Ascending aorta (tissue), 2 donors: Measurements from ENCODE around the gene GASK1B. TPM values are rescaled to one million over a fixed set of nuclear protein-coding genes. Genes with fewer than 3 reads are reported as not detected.

Experiments used
- DNase-seq, 2 donors: peaks; one replicate each; pipeline ENCODE4 v3.0.0-alpha.2; 2019; ENCODE audit warnings: low spot score in 2 of 2
- H3K27ac ChIP-seq, 2 donors: fragments of 200-600 bp; sonication (generic); one replicate each; pipeline ENCODE4 v1.5.1; 2016 to 2017; ENCODE audit warnings: mild to moderate bottlenecking in 1 of 2
- H3K27me3 ChIP-seq: fragments of 200-600 bp; sonication (generic); one replicate; pipeline ENCODE4 v1.5.1; 2017
- H3K36me3 ChIP-seq, 2 donors: fragments of 200-600 bp; sonication (generic); one replicate each; pipeline ENCODE4 v1.5.1; 2016
- H3K4me1 ChIP-seq, 2 donors: fragments of 200-600 bp; sonication (generic); one replicate each; pipeline ENCODE4 v1.5.1; 2016 to 2017; ENCODE audit warnings: mild to moderate bottlenecking in 1 of 2
- H3K4me3 ChIP-seq, 2 donors: fragments of 200-600 bp; sonication (generic); one replicate each; pipeline ENCODE4 v1.5.1; 2016 to 2017; ENCODE audit warnings: mild to moderate bottlenecking in 1 of 2
- H3K9me3 ChIP-seq, 2 donors: fragments of 200-600 bp; sonication (generic); one replicate each; pipeline ENCODE4 v1.5.1; 2016
- CTCF ChIP-seq, 3 experiments: fragments of 200-600 bp in 2 of 3; fragments of 450-650 bp in 1 of 3; sonication (generic) in 2 of 3; IDR thresholded peaks; one replicate each; pipeline ENCODE4 v1.5.1; 2016 to 2019; ENCODE audit warnings: antibody characterized with exemption in 3 of 3, mild to moderate bottlenecking in 1 of 3, moderate library complexity in 1 of 3
- intact Hi-C: fragments of 100-400 bp; cut with DNase I; formaldehyde crosslinking; loops from one replicate; pipeline ENCODE4 v1.15.1; 2023
- total RNA-seq: library from RNA; depleted of rRNA; stranded (reverse); fragments of >200 nt; gene quantifications from one replicate; pipeline ENCODE4 v1.1.0, GENCODE V29; 2016

Gene GASK1B
- total RNA-seq, 1 donor from 2014 or later, result 69.7 TPM

DNA sequence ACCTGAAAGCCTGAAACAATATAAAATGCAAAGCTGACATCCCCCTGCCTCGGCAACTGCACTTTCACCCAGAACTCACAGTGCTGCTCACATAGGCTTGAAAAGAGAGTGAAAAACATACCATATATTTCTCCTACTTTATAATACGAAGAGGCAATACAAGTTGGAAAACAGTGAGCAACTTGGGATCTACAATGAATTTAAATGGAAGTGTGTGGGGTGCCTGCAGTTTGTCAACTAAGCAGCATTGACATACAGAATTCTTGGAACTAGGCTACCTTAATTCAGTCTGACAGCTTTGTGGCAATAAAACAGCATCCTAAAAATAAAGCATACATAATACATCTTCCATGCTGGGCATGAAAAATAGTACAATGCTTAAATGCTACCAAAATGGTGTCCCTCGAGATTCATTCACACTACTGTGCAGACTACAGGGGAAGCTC, 8.0 kb downstream of the GASK1B start:
- intact Hi-C loops, result loop anchor here (5.0 kb wide), 1 partner anchor 157 kb away; no protein-coding TSS in a partner anchor
- Histone ChIP-seq H3K4me3 (peak overlapping the region; percentile 68 to 88), H3K27ac (peak overlapping the region; percentile 43 to 97), H3K27me3 (no peaks in the 10 kb centered on the region), H3K9me3 (no peaks in the 10 kb centered on the region), H3K36me3 (no peaks in the 10 kb centered on the region), H3K4me1 (peaks cover 4 to 28% of the 10 kb centered on the region in 2 donors)
- DNase-seq, result no peak
- TF ChIP-seq CTCF (IDR thresholded peaks at IDR 0.05), result no peak

- peak overlapping the region; percentile 68 to 88 for H3K4me3 ChIP-seq
- intact Hi-C loops, result loop anchor here (5.0 kb wide), 1 partner anchor 157 kb away; no protein-coding TSS in a partner anchor
- H3K9me3 ChIP-seq, result no peaks in the 10 kb centered on the region
- no peak for DNase-seq
- peaks cover 4 to 34% of the 10 kb centered on the region in 2 donors for H3K4me1 ChIP-seq
- H3K27me3 ChIP-seq, result no peaks in the 10 kb centered on the region
- no peaks in the 10 kb centered on the region for H3K36me3 ChIP-seq
- TF ChIP-seq CTCF (IDR thresholded peaks at IDR 0.05), result no peak
- H3K27ac ChIP-seq, result peak overlapping the region; percentile 43 to 97
Observed at GRCh38 chr4:158163941-158164767, 8.7 kb downstream of the GASK1B start.

DNA sequence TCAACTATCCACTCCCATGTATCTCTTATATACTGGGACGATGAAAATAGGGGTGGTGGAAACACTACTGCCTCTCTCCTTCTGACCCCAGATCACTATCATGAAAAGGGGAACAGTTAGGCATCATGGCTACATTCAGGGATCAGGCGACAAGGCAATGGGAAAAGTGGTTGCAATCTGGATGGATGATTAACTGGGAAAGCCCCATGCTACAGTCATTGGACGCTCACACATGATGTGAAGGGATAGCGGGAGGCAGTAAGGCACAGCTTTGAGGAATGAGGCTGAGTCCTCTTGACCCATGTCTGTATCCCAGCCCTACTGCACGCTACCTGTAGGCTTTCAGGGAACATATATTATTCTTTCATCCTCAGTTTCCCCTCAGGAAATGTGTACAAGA, 10.2 kb downstream of the GASK1B start:
- no peaks in the 10 kb centered on the region for H3K27me3 ChIP-seq
- intact Hi-C loops, result loop anchor here (5.0 kb wide), 1 partner anchor 155 kb away; no protein-coding TSS in a partner anchor
- peaks cover 4 to 37% of the 10 kb centered on the region in 2 donors for H3K4me1 ChIP-seq
- DNase-seq, result no peak
- H3K27ac ChIP-seq, result peak overlapping the region; percentile 46 to 69
- no peaks in the 10 kb centered on the region for H3K36me3 ChIP-seq
- H3K4me3 ChIP-seq, result no peak overlapping the region
- no peaks in the 10 kb centered on the region for H3K9me3 ChIP-seq
- TF ChIP-seq CTCF (IDR thresholded peaks at IDR 0.05), result no peak

- DNase-seq, result peak in 1 of 2 donors; percentile 85
- TF ChIP-seq CTCF (IDR thresholded peaks at IDR 0.05), result no peak
- H3K4me3 ChIP-seq, result peak overlapping the region; percentile 2 to 30
- H3K9me3 ChIP-seq, result no peaks in the 10 kb centered on the region
- peak overlapping the region; percentile 69 to 74 for H3K27ac ChIP-seq
- no peaks in the 10 kb centered on the region for H3K27me3 ChIP-seq
- intact Hi-C loops, result loop anchor here (5.0 kb wide), 1 partner anchor 154 kb away; no protein-coding TSS in a partner anchor
- peaks cover 4 to 45% of the 10 kb centered on the region in 2 donors for H3K4me1 ChIP-seq
- no peaks in the 10 kb centered on the region for H3K36me3 ChIP-seq
Observed at GRCh38 chr4:158161551-158162354, 11.1 kb downstream of the GASK1B start.

DNA sequence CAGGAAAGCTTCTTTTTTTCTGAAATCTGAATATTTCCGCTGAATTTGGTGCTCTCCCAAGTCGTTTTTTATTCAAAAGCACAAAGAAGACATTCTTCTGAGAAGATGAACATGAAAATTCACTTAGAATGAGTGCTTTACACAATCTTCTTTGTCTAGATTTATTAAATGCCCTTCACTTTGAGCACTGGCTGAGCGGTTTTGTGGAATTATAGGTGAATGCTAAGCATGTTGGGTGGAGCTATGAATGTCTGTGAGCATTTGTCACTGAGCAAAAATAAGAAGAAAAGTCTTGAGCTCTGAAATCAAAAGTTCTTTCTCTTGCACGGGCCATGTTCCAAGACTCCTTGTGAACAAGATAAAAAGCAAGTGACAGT, 13.1 kb downstream of the GASK1B start:
- peaks cover 4 to 9% of the 10 kb centered on the region in 2 donors for H3K36me3 ChIP-seq
- H3K9me3 ChIP-seq, result no peaks in the 10 kb centered on the region
- TF ChIP-seq CTCF (IDR thresholded peaks at IDR 0.05), result no peak
- H3K4me1 ChIP-seq, result peaks cover 4 to 46% of the 10 kb centered on the region in 2 donors
- peak overlapping the region; percentile 69 to 74 for H3K27ac ChIP-seq
- no peak for DNase-seq
- no peak overlapping the region for H3K4me3 ChIP-seq
- no peaks in the 10 kb centered on the region for H3K27me3 ChIP-seq
- intact Hi-C loops, result loop anchor here (5.0 kb wide), 1 partner anchor 152 kb away; no protein-coding TSS in a partner anchor
